Activated CD4-positive, alpha-beta T cell treated with anti-CD3 and anti-CD28 coated beads, Interleukin-2, amount 50 U/mL, for 24 hours (primary cell): ENCODE data around the gene BLACAT1.

Source experiments
- DNase-seq, 2 donors: peaks; one replicate each; pipeline ENCODE4 v3.0.0-alpha.2; 2020; ENCODE audit warnings: low read depth in 1 of 2, low spot score in 1 of 2

BLACAT1 gene

GRCh38 chr1:205456868-205457745, 1.3 kb upstream of the BLACAT1 start:
- no peak for DNase-seq

- no peak for DNase-seq
Observed at GRCh38 chr1:205456383-205456867, 580 bp upstream of the BLACAT1 start.

- no peak for DNase-seq
Observed at GRCh38 chr1:205454903-205455335, 926 bp downstream of the BLACAT1 start.

- no peak for DNase-seq
Observed at GRCh38 chr1:205453466-205453865, 2.4 kb downstream of the BLACAT1 start.

GRCh38 chr1:205452933-205453332, 2.9 kb downstream of the BLACAT1 start:
- DNase-seq, result no peak

- DNase-seq, result no peak
Observed at GRCh38 chr1:205452364-205452763, 3.5 kb downstream of the BLACAT1 start.

- no peak for DNase-seq
Observed at GRCh38 chr1:205451759-205452164, 4.1 kb downstream of the BLACAT1 start.

- no peak for DNase-seq
Observed at GRCh38 chr1:205451202-205451601, 4.6 kb downstream of the BLACAT1 start.

- DNase-seq, result no peak
Observed at GRCh38 chr1:205450448-205450847, 5.4 kb downstream of the BLACAT1 start.

GRCh38 chr1:205449750-205450443, 5.9 kb downstream of the BLACAT1 start:
- no peak for DNase-seq

- DNase-seq, result no peak
Observed at GRCh38 chr1:205449254-205449749, 6.5 kb downstream of the BLACAT1 start.

- DNase-seq, result no peak
Observed at GRCh38 chr1:205448540-205449253, 7.1 kb downstream of the BLACAT1 start.

GRCh38 chr1:205447457-205448341, 8.1 kb downstream of the BLACAT1 start:
- no peak for DNase-seq

- DNase-seq, result no peak
Observed at GRCh38 chr1:205446828-205447227, 9.0 kb downstream of the BLACAT1 start.

- no peak for DNase-seq
Observed at GRCh38 chr1:205445646-205445935, 10.3 kb downstream of the BLACAT1 start.

- no peak for DNase-seq
Observed at GRCh38 chr1:205444931-205445645, 10.8 kb downstream of the BLACAT1 start.

- DNase-seq, result no peak
Observed at GRCh38 chr1:205444300-205444930, 11.4 kb downstream of the BLACAT1 start.

GRCh38 chr1:205443585-205444299, 12.1 kb downstream of the BLACAT1 start:
- no peak for DNase-seq
